Measurements from ENCODE around the gene AHRR.

Gene AHRR

GRCh38 chr5:345404-346195 lies 24.1 kb downstream of the AHRR start:
- no peak for TF ChIP-seq CTCF (IDR thresholded peaks at IDR 0.05; ENCODE audit: low read depth, low read length)
- in situ Hi-C loops (cut with HindIII; ENCODE audit: low sequenced_read_pairs), result no loop called here
- no peak overlapping the region for H3K4me3 ChIP-seq (ENCODE audit: low read depth, low read length)
- no peak for DNase-seq (ENCODE audit: low read depth, low spot score)

- in situ Hi-C loops (cut with HindIII; ENCODE audit: low sequenced_read_pairs), result no loop called here
- DNase-seq (ENCODE audit: low read depth, low spot score), result no peak
- TF ChIP-seq CTCF (IDR thresholded peaks at IDR 0.05; ENCODE audit: low read depth, low read length), result no peak
- no peak overlapping the region for H3K4me3 ChIP-seq (ENCODE audit: low read depth, low read length)
These were observed 24.9 kb downstream of the AHRR start for GRCh38 chr5:346229-346935.

- no peak for DNase-seq (ENCODE audit: low read depth, low spot score)
- H3K4me3 ChIP-seq (ENCODE audit: low read depth, low read length), result no peak overlapping the region
- no peak for TF ChIP-seq CTCF (IDR thresholded peaks at IDR 0.05; ENCODE audit: low read depth, low read length)
- in situ Hi-C loops (cut with HindIII; ENCODE audit: low sequenced_read_pairs), result no loop called here
These were observed 26.3 kb downstream of the AHRR start for GRCh38 chr5:347712-348284.

GRCh38 chr5:348726-349125 lies 27.2 kb downstream of the AHRR start:
- in situ Hi-C loops (cut with HindIII; ENCODE audit: low sequenced_read_pairs), result no loop called here

GRCh38 chr5:350355-350754 lies 28.8 kb downstream of the AHRR start:
- TF ChIP-seq CTCF (IDR thresholded peaks at IDR 0.05; ENCODE audit: low read depth, low read length), result peak; percentile 26
- DNase-seq (ENCODE audit: low read depth, low spot score), result no peak
- no peak overlapping the region for H3K4me3 ChIP-seq (ENCODE audit: low read depth, low read length)
- in situ Hi-C loops (cut with HindIII; ENCODE audit: low sequenced_read_pairs), result no loop called here

More at GRCh38 chr5:348726-349125, 27.2 kb downstream of the AHRR start:
- no peak for DNase-seq (ENCODE audit: low read depth, low spot score)
- no peak overlapping the region for H3K4me3 ChIP-seq (ENCODE audit: low read depth, low read length)
- TF ChIP-seq CTCF (IDR thresholded peaks at IDR 0.05; ENCODE audit: low read depth, low read length), result no peak

- in situ Hi-C loops (cut with HindIII; ENCODE audit: low sequenced_read_pairs), result no loop called here
These were observed 29.8 kb downstream of the AHRR start for GRCh38 chr5:351084-351920.

More at GRCh38 chr5:351084-351920, 29.8 kb downstream of the AHRR start:
- TF ChIP-seq CTCF (IDR thresholded peaks at IDR 0.05; ENCODE audit: low read depth, low read length), result no peak
- no peak overlapping the region for H3K4me3 ChIP-seq (ENCODE audit: low read depth, low read length)
- DNase-seq (ENCODE audit: low read depth, low spot score), result no peak

All from astrocyte of the spinal cord (primary cell).